Liver (tissue), 9 donors: Measurements from ENCODE around the gene MAN1C1. TPM values are rescaled to one million over a fixed set of nuclear protein-coding genes. Genes with fewer than 3 reads are reported as not detected.
"Not testable (repeated sequence)": the region's sequence is repeated elsewhere in the genome, so short reads cannot be mapped to it uniquely, and the experiment has no call there.

Experiments
- DNase-seq: peaks from one replicate; pipeline ENCODE4 v3.0.0-alpha.2; 2017; ENCODE audit warnings: low spot score
- H3K27ac ChIP-seq, 2 donors: one replicate each; pipeline ENCODE4 v1.7.0; 2013; ENCODE audit warnings: inconsistent platforms in 2 of 2, low read length in 2 of 2, control low read depth in 1 of 2, low read depth in 1 of 2, mild to moderate bottlenecking in 1 of 2
- H3K27me3 ChIP-seq, 4 donors: one replicate each; pipeline versions ENCODE4 v1.6.1 to v1.7.0; 2013; ENCODE audit warnings: low read length in 3 of 4, inconsistent platforms in 1 of 4, mild to moderate bottlenecking in 1 of 4, moderate library complexity in 1 of 4; ENCODE audit not compliant: control insufficient read depth in 4 of 4, insufficient read depth in 4 of 4
- H3K36me3 ChIP-seq, 4 donors: one replicate each; pipeline versions ENCODE4 v1.6.1 to v1.7.0; 2013; ENCODE audit warnings: low read length in 3 of 4, mild to moderate bottlenecking in 3 of 4, low read depth in 1 of 4, moderate library complexity in 1 of 4; ENCODE audit not compliant: control insufficient read depth in 4 of 4, insufficient read depth in 3 of 4
- H3K4me1 ChIP-seq, 4 donors: one replicate each; pipeline versions ENCODE4 v1.6.1 to v1.7.0; 2013; ENCODE audit warnings: low read length in 3 of 4, mild to moderate bottlenecking in 3 of 4, moderate library complexity in 1 of 4; ENCODE audit not compliant: control insufficient read depth in 4 of 4, insufficient read depth in 4 of 4
- H3K4me3 ChIP-seq, 3 donors: one replicate each; pipeline versions ENCODE4 v1.6.1 to v1.7.0; 2013; ENCODE audit warnings: low read length in 3 of 3, control low read depth in 1 of 3, low read depth in 1 of 3, mild to moderate bottlenecking in 1 of 3
- H3K9ac ChIP-seq, 2 donors: one replicate each; pipeline ENCODE4 v1.7.0; 2013; ENCODE audit warnings: low read length in 2 of 2, mild to moderate bottlenecking in 2 of 2, moderate library complexity in 2 of 2, control low read depth in 1 of 2, low read depth in 1 of 2
- H3K9me3 ChIP-seq, 4 donors: one replicate each; pipeline versions ENCODE4 v1.6.1 to v1.7.0; 2013; ENCODE audit warnings: low read length in 3 of 4; ENCODE audit not compliant: control insufficient read depth in 4 of 4
- ATF3 ChIP-seq: IDR thresholded peaks from 2 replicates; pipeline ENCODE4 v1.6.1; 2016; ENCODE audit warnings: antibody characterized with exemption
- CTCF ChIP-seq: fragments of 150-350 bp; IDR thresholded peaks from 2 replicates; pipeline ENCODE4 v1.5.1; 2017; ENCODE audit warnings: improper control_type of control experiment, low read depth, low read length; ENCODE audit not compliant: missing input control
- EGR1 ChIP-seq, 2 donors: IDR thresholded peaks; 2 replicates each; pipeline ENCODE4 v1.6.1; 2016 to 2018; ENCODE audit warnings: antibody characterized with exemption in 2 of 2, low read depth in 2 of 2
- FOXA1 ChIP-seq: IDR thresholded peaks from 2 replicates; pipeline ENCODE4 v1.6.1; 2016; ENCODE audit warnings: antibody characterized with exemption
- FOXA2 ChIP-seq: IDR thresholded peaks from 2 replicates; pipeline ENCODE4 v1.6.1; 2016; ENCODE audit warnings: antibody characterized with exemption
- GABPA ChIP-seq, 2 donors: IDR thresholded peaks in 1 of 2; conservative IDR thresholded peaks in 1 of 2; 2 replicates each; pipeline ENCODE4 v1.6.1; 2016; ENCODE audit warnings: antibody characterized with exemption in 2 of 2, mild to moderate bottlenecking in 1 of 2, moderate library complexity in 1 of 2
- HNF4A ChIP-seq, 2 donors: conservative IDR thresholded peaks; 2 replicates each; pipeline ENCODE4 v1.6.1; 2016; ENCODE audit warnings: antibody characterized with exemption in 2 of 2, mild to moderate bottlenecking in 2 of 2
- HNF4G ChIP-seq: IDR thresholded peaks from 2 replicates; pipeline ENCODE4 v1.6.1; 2016; ENCODE audit warnings: antibody characterized with exemption
- JUND ChIP-seq, 2 donors: IDR thresholded peaks; 2 replicates each; pipeline ENCODE4 v1.6.1; 2016; ENCODE audit warnings: antibody characterized with exemption in 2 of 2
- MAX ChIP-seq: IDR thresholded peaks from 2 replicates; pipeline ENCODE4 v1.6.1; 2016; ENCODE audit warnings: antibody characterized with exemption
- NR2F2 ChIP-seq: IDR thresholded peaks from 2 replicates; pipeline ENCODE4 v1.6.1; 2016; ENCODE audit warnings: antibody characterized with exemption
- RAD21 ChIP-seq, 2 donors: IDR thresholded peaks; 2 replicates each; pipeline ENCODE4 v1.6.1; 2016; ENCODE audit warnings: antibody characterized with exemption in 2 of 2, mild to moderate bottlenecking in 2 of 2
- REST ChIP-seq: IDR thresholded peaks from 2 replicates; pipeline ENCODE4 v1.6.1; 2016; ENCODE audit warnings: antibody characterized with exemption, mild to moderate bottlenecking
- RXRA ChIP-seq, 2 donors: IDR thresholded peaks; 2 replicates each; pipeline ENCODE4 v1.6.1; 2017 to 2018; ENCODE audit warnings: antibody characterized with exemption in 2 of 2, mild to moderate bottlenecking in 1 of 2
- SP1 ChIP-seq: IDR thresholded peaks from 2 replicates; pipeline ENCODE4 v1.6.1; 2018; ENCODE audit warnings: antibody characterized with exemption, mild to moderate bottlenecking
- YY1 ChIP-seq: IDR thresholded peaks from 2 replicates; pipeline ENCODE4 v1.6.1; 2016; ENCODE audit warnings: antibody characterized with exemption, mild to moderate bottlenecking
- ZBTB33 ChIP-seq: IDR thresholded peaks from 2 replicates; pipeline ENCODE4 v1.6.1; 2016; ENCODE audit warnings: antibody characterized with exemption
- WGBS: extraction: QIAGEN DNeasy Blood & Tissue Kit; methylation state at CpG from one replicate; pipeline ENCODE4 v1.1.7; 2013; 5-methylcytosine and 5-hydroxymethylcytosine counted together
- polyA plus RNA-seq, 2 donors: library from polyadenylated mRNA; stranded (reverse) in 1 of 2; unstranded in 1 of 2; fragments of 200-250 nt in 1 of 2; fragments of >200 nt in 1 of 2; fragmentation: Nextera tagmentation in 1 of 2; extraction: Ambion mirVana in 1 of 2; gene quantifications; one replicate each; pipeline versions ENCODE4 v1.2.1 to v1.2.3, GENCODE V29; 2013 to 2015
- total RNA-seq, 2 donors: library from RNA; depleted of rRNA; stranded (reverse); fragments of >200 nt; gene quantifications; one replicate each; pipeline ENCODE4 v1.2.3, GENCODE V29; 2014
- donor health status: healthy.
- donor health status: healthy.
- donor health status: healthy.
- donor health status: healthy.
- donor health status: healthy.

The MAN1C1 gene
- total and polyA plus RNA-seq, 4 donors, result 6.3 to 16.0 (median 8.1) TPM

- no peak for DNase-seq
- peaks cover 0 to 2% (median 0%) of the 10 kb centered on the region in 4 donors for H3K9me3 ChIP-seq
- TF ChIP-seq ZBTB33 (no peak), RAD21 (IDR thresholded peaks at IDR 0.05) (no peak), HNF4A (conservative IDR thresholded peaks at IDR 0.05) (no peak), CTCF (no peak), YY1 (no peak), EGR1 (IDR thresholded peaks at IDR 0.05; ENCODE audit: low read depth in 2 of 2) (no peak), MAX (no peak), JUND (IDR thresholded peaks at IDR 0.05) (no peak)
- no peak overlapping the region for H3K4me3 ChIP-seq
- 83% methylated on average over 7 of the region's 7 CpGs for WGBS
- H3K4me1 ChIP-seq, result peaks cover 0 to 4% (median 2%) of the 10 kb centered on the region in 4 donors
- H3K27ac ChIP-seq, result no peak overlapping the region
- no peaks in the 10 kb centered on the region for H3K36me3 ChIP-seq
- no peaks in the 10 kb centered on the region for H3K27me3 ChIP-seq
- H3K9ac ChIP-seq, result no peak overlapping the region
Measured at GRCh38 chr1:25599969-25600610, 16.5 kb upstream of the MAN1C1 start.

- peak; percentile 41 for DNase-seq
- not testable (repeated sequence) for H3K27me3 ChIP-seq, H3K4me1 ChIP-seq, H3K9ac ChIP-seq, H3K4me3 ChIP-seq, H3K36me3 ChIP-seq, H3K9me3 ChIP-seq, H3K27ac ChIP-seq
- TF ChIP-seq REST (peak; percentile 59), FOXA1 (peak; percentile 96), HNF4A (conservative IDR thresholded peaks at IDR 0.05) (peak; percentile 98), ATF3 (peak; percentile 45), ZBTB33 (peak; percentile 93), NR2F2 (peak; percentile 64), RAD21 (IDR thresholded peaks at IDR 0.05) (peak; percentile 57 to 66), RXRA (IDR thresholded peaks at IDR 0.05) (peak; percentile 98 to 99), FOXA2 (peak; percentile 97), GABPA (IDR thresholded peaks at IDR 0.05 in 1 of 2, conservative IDR thresholded peaks at IDR 0.05 in 1 of 2) (peak in 1 of 2 donors; percentile 33), EGR1 (IDR thresholded peaks at IDR 0.05; ENCODE audit: low read depth in 2 of 2) (peak in 1 of 2 donors; percentile 69), SP1 (peak; percentile 97), HNF4G (peak; percentile 94), MAX (peak; percentile 92), YY1 (peak; percentile 90), JUND (IDR thresholded peaks at IDR 0.05) (peak; percentile 75 to 87)
- 46% methylated on average over 5 of the region's 5 CpGs for WGBS
Measured at GRCh38 chr1:25600971-25601699, 15.5 kb upstream of the MAN1C1 start.
